Endodermal cell (in vitro differentiated cells): ENCODE measurements around the gene CNIH2. TPM values are rescaled to one million over a fixed set of nuclear protein-coding genes. Genes with fewer than 3 reads are reported as not detected.
A peak's percentile ranks its signal among the peaks of the same experiment; 100 is the strongest.

Experiments used
- DNase-seq: peaks from one replicate; pipeline ENCODE4 v3.0.0-alpha.2; 2017
- H3K27ac ChIP-seq: 2 replicates; pipeline ENCODE4 v1.5.1; 2013; ENCODE audit warnings: mild to moderate bottlenecking, low read depth, low read length, moderate library complexity
- H3K27me3 ChIP-seq: 2 replicates; pipeline ENCODE4 v1.6.1; 2013; ENCODE audit warnings: mild to moderate bottlenecking, low read length, moderate library complexity; ENCODE audit not compliant: insufficient read depth, control insufficient read depth, poor library complexity, severe bottlenecking
- H3K36me3 ChIP-seq: 2 replicates; pipeline ENCODE4 v1.7.0; 2013; ENCODE audit warnings: mild to moderate bottlenecking, low read length, moderate library complexity; ENCODE audit not compliant: control insufficient read depth, insufficient read depth
- H3K4me1 ChIP-seq: one replicate; pipeline ENCODE4 v1.7.0; 2013; ENCODE audit warnings: low read length; ENCODE audit not compliant: control insufficient read depth, insufficient read depth
- H3K4me3 ChIP-seq: 2 replicates; pipeline ENCODE4 v1.5.1; 2013; ENCODE audit warnings: mild to moderate bottlenecking, low read length, moderate library complexity
- H3K9ac ChIP-seq: 2 replicates; pipeline ENCODE4 v1.6.1; 2013; ENCODE audit warnings: mild to moderate bottlenecking, low read length, moderate library complexity; ENCODE audit not compliant: poor library complexity, severe bottlenecking; ENCODE audit errors: extremely low read depth
- H3K9me3 ChIP-seq: 2 replicates; pipeline ENCODE4 v1.6.1; 2013; ENCODE audit warnings: mild to moderate bottlenecking, low read length, moderate library complexity; ENCODE audit not compliant: control insufficient read depth
- H3K27ac Mint-ChIP-seq: 2 replicates; pipeline ENCODE4 v1.8.0; 2020; ENCODE audit warnings: mixed read lengths
- H3K27me3 Mint-ChIP-seq: 2 replicates; pipeline ENCODE4 v1.8.0; 2021; ENCODE audit warnings: mild to moderate bottlenecking, mixed read lengths; ENCODE audit not compliant: insufficient read depth
- H3K36me3 Mint-ChIP-seq: 2 replicates; pipeline ENCODE4 v1.8.0; 2020; ENCODE audit warnings: low read depth, mixed read lengths
- H3K4me1 Mint-ChIP-seq: 2 replicates; pipeline ENCODE4 v1.8.0; 2020; ENCODE audit warnings: mixed read lengths
- H3K4me3 Mint-ChIP-seq: 2 replicates; pipeline ENCODE4 v1.8.0; 2020; ENCODE audit warnings: mild to moderate bottlenecking, moderate library complexity, mixed read lengths
- H3K9me3 Mint-ChIP-seq: 2 replicates; pipeline ENCODE4 v1.8.0; 2020; ENCODE audit warnings: mild to moderate bottlenecking, mixed read lengths
- CTCF ChIP-seq: fragments of 200-600 bp; sonication (generic); conservative IDR thresholded peaks from 2 replicates; pipeline ENCODE4 v1.5.0; 2021; ENCODE audit warnings: antibody characterized with exemption, mild to moderate bottlenecking
- WGBS, 2 experiments: methylation state at CpG; one replicate each; pipeline versions ENCODE4 v1.1.5 to v1.1.7; 2013; ENCODE audit warnings: missing lambda C conversion rate in 2 of 2, mixed read lengths in 1 of 2; ENCODE audit not compliant: insufficient coverage in 1 of 2, insufficient read length in 1 of 2; 5-methylcytosine and 5-hydroxymethylcytosine counted together
- total RNA-seq, 2 donors: library from RNA; stranded (reverse); fragmentation: NEBNext Ultra II Directional in 1 of 2; extraction: Animal tissue kit (Norgen Biotek cat#: 25700) in 1 of 2; gene quantifications; 2 replicates in 1 of 2; 3 replicates in 1 of 2; pipeline ENCODE4 v1.2.1, GENCODE V29; 2021

Gene CNIH2
- total RNA-seq, 2 donors from 2014 or later: 3.5 to 3.8 TPM

DNA sequence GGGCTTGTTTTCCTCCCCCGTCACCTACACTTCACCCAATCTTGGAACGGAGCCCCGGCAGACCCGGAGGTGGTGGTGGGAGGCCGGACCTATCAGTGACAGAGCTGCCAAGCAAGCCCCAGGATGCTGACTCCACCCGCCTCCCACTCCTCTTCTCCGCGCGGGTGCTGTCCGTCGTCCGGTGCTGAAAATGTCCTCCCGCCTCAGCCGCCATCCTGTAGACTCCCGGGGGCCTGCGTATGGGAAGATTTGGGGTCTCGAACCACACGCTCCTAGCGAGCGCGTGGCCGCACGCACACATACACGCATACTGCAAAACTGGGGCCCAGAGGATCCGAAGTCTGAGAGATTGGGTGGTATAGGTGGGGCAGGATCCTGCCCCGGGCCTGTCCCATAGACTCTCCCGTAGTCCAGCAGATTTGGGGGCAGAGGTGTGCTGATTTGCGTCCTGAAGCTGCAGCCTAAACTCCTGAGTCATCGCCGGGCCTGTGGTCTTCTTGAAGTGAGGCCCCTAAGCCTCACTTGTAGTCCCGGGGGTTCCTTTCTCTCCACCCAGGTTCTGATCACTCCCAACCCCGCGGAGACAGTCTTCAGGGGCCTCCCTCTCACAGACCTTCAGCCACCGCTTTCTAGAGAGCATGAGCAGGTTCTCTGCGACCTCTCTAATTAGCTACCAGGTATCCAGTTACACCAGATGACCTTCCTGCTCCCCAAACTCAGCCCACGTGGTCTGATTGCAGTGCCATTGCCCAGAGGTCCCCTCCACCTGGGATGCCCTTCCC is 11.8 kb downstream of the CNIH2 start:
- H3K4me1 Mint-ChIP-seq: peaks cover 6% of the 10 kb centered on the region
- H3K27ac Mint-ChIP-seq: peak overlapping the region; percentile 97
- no peaks in the 10 kb centered on the region for H3K9me3 Mint-ChIP-seq
- peak; percentile 96 for DNase-seq
- Histone ChIP-seq H3K9ac (peak overlapping the region; percentile 91), H3K4me3 (peak overlapping the region; percentile 97), H3K9me3 (no peaks in the 10 kb centered on the region), H3K27me3 (peaks cover 46% of the 10 kb centered on the region), H3K27ac (peak overlapping the region; percentile 90), H3K4me1 (no peaks in the 10 kb centered on the region), H3K36me3 (peaks cover 19% of the 10 kb centered on the region)
- H3K36me3 Mint-ChIP-seq: peaks cover 2% of the 10 kb centered on the region
- TF ChIP-seq CTCF: no peak
- WGBS, 2 experiments: 15 to 32% methylated on average over 13 to 36 of the region's 36 CpGs
- peak overlapping the region; percentile 75 for H3K4me3 Mint-ChIP-seq
- H3K27me3 Mint-ChIP-seq: peaks cover 45% of the 10 kb centered on the region

- Histone ChIP-seq H3K27ac (no peak overlapping the region), H3K9me3 (no peaks in the 10 kb centered on the region), H3K4me3 (no peak overlapping the region), H3K9ac (no peak overlapping the region), H3K4me1 (no peaks in the 10 kb centered on the region), H3K36me3 (peaks cover 14% of the 10 kb centered on the region), H3K27me3 (peaks cover 46% of the 10 kb centered on the region)
- H3K27me3 Mint-ChIP-seq: peaks cover 45% of the 10 kb centered on the region
- no peak for TF ChIP-seq CTCF
- H3K9me3 Mint-ChIP-seq: no peaks in the 10 kb centered on the region
- H3K4me1 Mint-ChIP-seq: peaks cover 6% of the 10 kb centered on the region
- 80 to 81% methylated on average over 1 to 2 of the region's 2 CpGs for WGBS, 2 experiments
- no peak overlapping the region for H3K27ac Mint-ChIP-seq
- peaks cover 2% of the 10 kb centered on the region for H3K36me3 Mint-ChIP-seq
- DNase-seq: no peak
- peak overlapping the region; percentile 75 for H3K4me3 Mint-ChIP-seq
These were observed 12.3 kb downstream of the CNIH2 start for GRCh38 chr11:66290330-66290621.

DNA sequence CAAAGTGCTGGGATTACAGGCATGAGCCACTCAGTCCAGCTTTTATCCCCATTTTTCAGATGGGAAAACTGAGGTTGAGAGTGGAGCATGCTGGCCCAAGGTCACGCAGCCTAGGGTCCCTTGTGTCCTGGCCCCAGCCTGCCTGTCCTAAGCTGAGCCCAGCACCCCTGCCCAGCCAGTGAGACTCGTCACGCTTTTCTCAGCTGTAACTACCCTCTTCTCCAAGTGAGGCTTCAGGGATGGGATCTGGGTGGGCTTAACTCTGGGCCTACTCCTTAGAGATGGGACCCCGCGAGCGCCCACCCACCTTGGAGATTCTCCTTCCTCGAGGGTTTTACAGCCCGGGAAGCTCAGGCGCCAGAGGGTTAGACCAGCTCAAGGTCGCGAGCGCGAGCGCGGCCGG is 13.3 kb downstream of the CNIH2 start:
- Histone ChIP-seq H3K4me1 (no peaks in the 10 kb centered on the region), H3K27ac (no peak overlapping the region), H3K36me3 (peaks cover 9% of the 10 kb centered on the region), H3K9ac (no peak overlapping the region), H3K9me3 (no peaks in the 10 kb centered on the region), H3K4me3 (peak overlapping the region; percentile 47), H3K27me3 (peaks cover 46% of the 10 kb centered on the region)
- peak; percentile 53 for DNase-seq
- TF ChIP-seq CTCF: no peak
- Mint-ChIP-seq H3K4me3 (peak overlapping the region; percentile 14), H3K27me3 (peaks cover 50% of the 10 kb centered on the region), H3K4me1 (peaks cover 6% of the 10 kb centered on the region), H3K27ac (no peak overlapping the region), H3K36me3 (no peaks in the 10 kb centered on the region), H3K9me3 (no peaks in the 10 kb centered on the region)
- 24 to 31% methylated on average over 9 to 16 of the region's 16 CpGs for WGBS, 2 experiments
